ENCODE data around the gene N4BP2L2. TPM values are rescaled to one million over a fixed set of nuclear protein-coding genes. Genes with fewer than 3 reads are reported as not detected.

N4BP2L2 gene
- total RNA-seq, 1 donor from 2014 or later, result 76.6 TPM

DNA sequence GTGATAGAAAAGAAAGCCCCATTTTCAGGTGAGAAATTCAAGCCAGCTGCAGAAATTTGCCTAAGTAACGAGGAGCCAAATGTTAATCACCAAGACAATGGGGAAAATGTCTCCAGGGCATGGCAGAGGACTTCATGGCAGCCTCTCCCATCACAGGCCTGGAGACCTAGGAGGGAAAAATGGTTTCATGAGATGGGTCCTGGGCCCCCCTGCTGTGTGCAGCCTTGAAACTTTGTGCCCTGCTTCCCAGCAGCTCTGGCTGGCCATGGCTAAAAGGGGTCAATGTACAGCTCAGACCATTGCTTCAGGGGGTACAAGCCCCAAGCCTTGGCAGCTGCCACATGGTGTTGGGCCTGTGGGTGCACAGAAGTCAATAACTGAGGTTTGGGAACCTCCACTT lies 120.6 kb downstream of the N4BP2L2 start:
- TF ChIP-seq, protein P1, sequence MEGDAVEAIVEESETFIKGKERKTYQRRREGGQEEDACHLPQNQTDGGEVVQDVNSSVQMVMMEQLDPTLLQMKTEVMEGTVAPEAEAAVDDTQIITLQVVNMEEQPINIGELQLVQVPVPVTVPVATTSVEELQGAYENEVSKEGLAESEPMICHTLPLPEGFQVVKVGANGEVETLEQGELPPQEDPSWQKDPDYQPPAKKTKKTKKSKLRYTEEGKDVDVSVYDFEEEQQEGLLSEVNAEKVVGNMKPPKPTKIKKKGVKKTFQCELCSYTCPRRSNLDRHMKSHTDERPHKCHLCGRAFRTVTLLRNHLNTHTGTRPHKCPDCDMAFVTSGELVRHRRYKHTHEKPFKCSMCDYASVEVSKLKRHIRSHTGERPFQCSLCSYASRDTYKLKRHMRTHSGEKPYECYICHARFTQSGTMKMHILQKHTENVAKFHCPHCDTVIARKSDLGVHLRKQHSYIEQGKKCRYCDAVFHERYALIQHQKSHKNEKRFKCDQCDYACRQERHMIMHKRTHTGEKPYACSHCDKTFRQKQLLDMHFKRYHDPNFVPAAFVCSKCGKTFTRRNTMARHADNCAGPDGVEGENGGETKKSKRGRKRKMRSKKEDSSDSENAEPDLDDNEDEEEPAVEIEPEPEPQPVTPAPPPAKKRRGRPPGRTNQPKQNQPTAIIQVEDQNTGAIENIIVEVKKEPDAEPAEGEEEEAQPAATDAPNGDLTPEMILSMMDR (IDR thresholded peaks at IDR 0.05; ENCODE audit: insufficient read depth, low read length, severe bottlenecking), result no peak
- H3K4me3 ChIP-seq (ENCODE audit: low read depth, low read length), result no peak overlapping the region
- no peaks in the 10 kb centered on the region for H3K36me3 ChIP-seq (ENCODE audit: control insufficient read depth, insufficient read depth, low read length)
- DNase-seq (ENCODE audit: low read depth), result no peak
- FAIRE-seq, result no peak
- H3K27me3 ChIP-seq (ENCODE audit: control insufficient read depth, insufficient read depth, low read length), result no peaks in the 10 kb centered on the region

DNA sequence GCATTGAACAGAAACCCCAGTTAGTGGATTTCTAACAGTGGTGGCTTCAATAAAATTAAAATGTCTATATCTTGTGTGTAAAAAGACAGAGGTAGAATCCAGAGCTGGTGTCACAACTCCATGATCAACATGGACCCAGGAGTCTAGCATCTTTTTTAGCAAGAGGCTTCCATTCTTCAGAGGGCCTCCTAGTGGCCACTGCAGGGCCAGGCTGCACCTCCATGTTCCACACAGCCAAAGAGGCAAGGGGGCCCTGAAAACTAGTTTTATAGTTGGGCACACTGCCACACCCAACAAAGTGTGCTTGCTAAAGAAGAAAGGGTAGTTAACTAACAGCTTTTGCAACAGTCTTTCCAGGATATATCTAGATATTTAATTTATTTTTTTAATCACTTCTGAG lies 123.6 kb downstream of the N4BP2L2 start:
- TF ChIP-seq, protein P1 (IDR thresholded peaks at IDR 0.05; ENCODE audit: insufficient read depth, low read length, severe bottlenecking), result peak; percentile 67
- H3K27me3 ChIP-seq (ENCODE audit: control insufficient read depth, insufficient read depth, low read length), result no peaks in the 10 kb centered on the region
- H3K36me3 ChIP-seq (ENCODE audit: control insufficient read depth, insufficient read depth, low read length), result no peaks in the 10 kb centered on the region
- no peak overlapping the region for H3K4me3 ChIP-seq (ENCODE audit: low read depth, low read length)
- FAIRE-seq (no peak), DNase-seq (ENCODE audit: low read depth) (peak; percentile 11)

DNA sequence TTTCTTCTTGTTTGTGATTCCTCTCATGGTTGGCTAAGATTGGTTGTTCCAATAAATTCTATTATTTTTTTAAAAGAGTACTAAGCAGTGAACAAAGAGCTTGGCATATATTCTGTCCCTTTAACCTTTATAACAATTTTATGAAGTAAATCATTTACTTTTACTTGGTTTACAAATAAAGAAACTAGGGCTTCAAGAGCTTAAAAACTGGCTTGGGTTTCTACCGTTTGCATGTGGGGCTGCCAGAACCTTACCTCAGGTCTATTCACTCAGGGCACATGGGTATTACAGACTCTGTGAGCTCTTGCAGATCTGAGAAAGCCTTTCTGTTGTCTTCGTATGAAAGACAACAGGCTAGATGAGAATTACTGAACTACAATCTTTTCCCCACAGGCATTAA lies 124.0 kb downstream of the N4BP2L2 start:
- no peaks in the 10 kb centered on the region for H3K36me3 ChIP-seq (ENCODE audit: control insufficient read depth, insufficient read depth, low read length)
- no peak overlapping the region for H3K4me3 ChIP-seq (ENCODE audit: low read depth, low read length)
- TF ChIP-seq, protein P1 (IDR thresholded peaks at IDR 0.05; ENCODE audit: insufficient read depth, low read length, severe bottlenecking), result no peak
- DNase-seq (ENCODE audit: low read depth) (no peak), FAIRE-seq (no peak)
- H3K27me3 ChIP-seq (ENCODE audit: control insufficient read depth, insufficient read depth, low read length), result no peaks in the 10 kb centered on the region

DNA sequence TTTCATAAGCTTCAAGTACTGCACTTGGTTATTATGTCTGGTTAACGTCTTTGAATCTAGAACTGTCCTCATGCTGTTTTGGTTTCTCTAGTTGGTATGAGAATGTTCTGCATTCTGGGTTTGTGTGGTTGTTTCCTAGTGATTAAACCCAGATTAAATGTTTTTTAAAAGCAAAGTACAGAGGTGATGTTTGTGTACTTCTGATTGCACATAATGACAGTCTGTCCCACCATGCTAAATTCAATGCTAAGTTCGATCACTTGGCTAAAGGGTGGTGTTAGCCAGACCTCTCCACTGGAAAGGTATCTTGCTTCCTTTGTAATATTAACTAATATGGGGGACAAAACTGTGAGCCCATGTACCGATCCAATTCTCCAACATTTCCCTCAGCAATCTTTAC lies 125.3 kb downstream of the N4BP2L2 start:
- TF ChIP-seq, protein P1 (IDR thresholded peaks at IDR 0.05; ENCODE audit: insufficient read depth, low read length, severe bottlenecking), result no peak
- no peak for FAIRE-seq

DNA sequence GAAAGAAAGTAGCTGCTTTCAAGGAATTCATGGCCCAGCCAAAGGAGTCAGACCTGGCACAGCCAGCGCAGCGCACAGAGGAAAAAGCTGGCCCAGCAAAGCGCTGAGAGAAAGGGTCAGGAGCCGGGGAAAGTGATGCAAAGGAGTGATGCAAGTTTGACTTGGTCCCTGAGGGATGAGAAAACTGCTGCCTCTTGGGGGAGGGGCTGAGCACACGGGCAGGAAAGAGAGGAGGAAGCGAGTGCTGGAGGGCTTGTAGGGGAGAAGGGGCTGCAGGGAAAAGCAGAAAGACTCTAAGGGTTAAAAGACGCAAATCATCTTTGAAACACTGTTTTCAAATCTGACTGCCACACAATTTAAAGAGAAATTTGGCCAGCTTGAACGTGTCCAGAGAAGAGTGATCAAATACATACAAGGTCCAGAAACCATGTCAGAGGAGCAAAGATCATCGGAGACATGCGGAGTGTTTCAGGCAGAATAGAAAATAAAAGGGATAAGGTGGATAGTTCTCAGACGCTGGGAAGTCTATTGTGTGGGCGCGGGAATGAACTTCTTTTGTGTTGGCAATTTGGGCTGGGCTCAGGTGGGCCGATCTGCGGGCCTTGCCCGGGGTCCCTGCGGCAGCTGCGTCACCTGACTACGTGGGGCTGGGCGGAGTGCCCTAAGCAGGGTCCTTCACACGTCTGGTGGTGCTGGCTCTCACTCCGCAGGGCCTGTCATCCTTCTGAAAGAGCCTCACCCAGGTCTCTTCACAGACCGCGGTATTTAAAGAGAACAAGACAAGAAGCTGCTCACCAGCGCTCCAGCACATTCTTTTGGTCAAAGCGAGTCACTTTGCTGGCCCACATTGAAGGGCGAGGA lies 128.8 kb downstream of the N4BP2L2 start:
- FAIRE-seq (no peak), DNase-seq (ENCODE audit: low read depth) (peak; percentile 21)
- H3K36me3 ChIP-seq (ENCODE audit: control insufficient read depth, insufficient read depth, low read length), result no peaks in the 10 kb centered on the region
- TF ChIP-seq, protein P1 (IDR thresholded peaks at IDR 0.05; ENCODE audit: insufficient read depth, low read length, severe bottlenecking), result no peak
- no peak overlapping the region for H3K4me3 ChIP-seq (ENCODE audit: low read depth, low read length)
- no peaks in the 10 kb centered on the region for H3K27me3 ChIP-seq (ENCODE audit: control insufficient read depth, insufficient read depth, low read length)

More for the DNA sequence above, 125.3 kb downstream of the N4BP2L2 start:
- Histone ChIP-seq H3K4me3 (ENCODE audit: low read depth, low read length) (no peak overlapping the region), H3K27me3 (ENCODE audit: control insufficient read depth, insufficient read depth, low read length) (no peaks in the 10 kb centered on the region), H3K36me3 (ENCODE audit: control insufficient read depth, insufficient read depth, low read length) (no peaks in the 10 kb centered on the region)
- no peak for DNase-seq (ENCODE audit: low read depth)

DNA sequence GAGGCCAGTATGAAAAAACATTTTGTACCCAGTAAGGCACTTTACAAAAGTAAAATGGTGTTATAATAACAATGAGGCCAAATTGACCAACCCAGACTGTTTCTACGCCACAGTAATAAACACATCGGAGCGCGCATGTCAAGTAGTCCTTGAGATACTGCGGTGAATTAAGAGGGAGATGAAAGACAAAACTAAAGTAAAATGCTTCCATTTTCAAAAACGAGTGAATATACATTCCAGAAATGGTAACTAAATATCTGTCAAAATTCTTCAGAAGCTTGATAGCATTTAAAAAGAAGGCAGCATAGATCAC lies 129.6 kb downstream of the N4BP2L2 start:
- Histone ChIP-seq H3K27me3 (ENCODE audit: control insufficient read depth, insufficient read depth, low read length) (no peaks in the 10 kb centered on the region), H3K36me3 (ENCODE audit: control insufficient read depth, insufficient read depth, low read length) (no peaks in the 10 kb centered on the region), H3K4me3 (ENCODE audit: low read depth, low read length) (no peak overlapping the region)
- FAIRE-seq (no peak), DNase-seq (ENCODE audit: low read depth) (no peak)
- TF ChIP-seq, protein P1 (IDR thresholded peaks at IDR 0.05; ENCODE audit: insufficient read depth, low read length, severe bottlenecking), result no peak

Data from bronchial epithelial cell (primary cell).